ENCODE measurements around the gene CHST12.

The CHST12 gene

DNA sequence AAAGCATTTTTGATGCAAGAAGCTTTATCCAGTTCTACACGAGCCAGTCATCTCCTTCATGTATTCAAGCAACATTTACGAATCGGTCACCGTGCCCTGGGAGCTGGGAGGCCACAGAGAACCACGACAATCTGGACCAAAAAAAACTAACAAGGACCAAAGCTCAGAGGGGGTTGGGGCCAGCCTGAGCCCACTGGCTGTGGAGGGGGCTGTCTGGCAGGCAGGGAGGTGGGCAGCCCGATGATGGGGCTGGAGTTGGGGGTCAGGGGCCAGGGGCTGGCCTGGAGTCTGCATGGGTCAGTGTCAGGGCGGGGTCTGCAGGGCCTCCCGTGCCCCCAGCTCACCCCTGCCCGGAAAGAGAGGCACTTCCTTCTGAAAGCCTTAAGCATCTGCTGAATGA, 85.3 kb downstream of the CHST12 start:
- DNase-seq (ENCODE audit: low read depth in 1 of 2, low spot score in 1 of 2) = no peak
- H3K27ac ChIP-seq (replicated peaks) = no peak overlapping the region
- H3K27me3 ChIP-seq (ENCODE audit: insufficient read depth, poor library complexity, severe bottlenecking) = no peaks in the 10 kb centered on the region
- TF ChIP-seq POLR2AphosphoS5 (IDR thresholded peaks at IDR 0.05; ENCODE audit: low read depth) (no peak), GABPA (IDR thresholded peaks at IDR 0.05; ENCODE audit: low read depth) (no peak)
- TF ChIP-seq, protein P1, sequence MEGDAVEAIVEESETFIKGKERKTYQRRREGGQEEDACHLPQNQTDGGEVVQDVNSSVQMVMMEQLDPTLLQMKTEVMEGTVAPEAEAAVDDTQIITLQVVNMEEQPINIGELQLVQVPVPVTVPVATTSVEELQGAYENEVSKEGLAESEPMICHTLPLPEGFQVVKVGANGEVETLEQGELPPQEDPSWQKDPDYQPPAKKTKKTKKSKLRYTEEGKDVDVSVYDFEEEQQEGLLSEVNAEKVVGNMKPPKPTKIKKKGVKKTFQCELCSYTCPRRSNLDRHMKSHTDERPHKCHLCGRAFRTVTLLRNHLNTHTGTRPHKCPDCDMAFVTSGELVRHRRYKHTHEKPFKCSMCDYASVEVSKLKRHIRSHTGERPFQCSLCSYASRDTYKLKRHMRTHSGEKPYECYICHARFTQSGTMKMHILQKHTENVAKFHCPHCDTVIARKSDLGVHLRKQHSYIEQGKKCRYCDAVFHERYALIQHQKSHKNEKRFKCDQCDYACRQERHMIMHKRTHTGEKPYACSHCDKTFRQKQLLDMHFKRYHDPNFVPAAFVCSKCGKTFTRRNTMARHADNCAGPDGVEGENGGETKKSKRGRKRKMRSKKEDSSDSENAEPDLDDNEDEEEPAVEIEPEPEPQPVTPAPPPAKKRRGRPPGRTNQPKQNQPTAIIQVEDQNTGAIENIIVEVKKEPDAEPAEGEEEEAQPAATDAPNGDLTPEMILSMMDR (IDR thresholded peaks at IDR 0.05; ENCODE audit: insufficient read depth, low read length) = no peak
- H3K4me3 ChIP-seq (replicated peaks; ENCODE audit: insufficient read depth, low read length) = no peak overlapping the region

DNA sequence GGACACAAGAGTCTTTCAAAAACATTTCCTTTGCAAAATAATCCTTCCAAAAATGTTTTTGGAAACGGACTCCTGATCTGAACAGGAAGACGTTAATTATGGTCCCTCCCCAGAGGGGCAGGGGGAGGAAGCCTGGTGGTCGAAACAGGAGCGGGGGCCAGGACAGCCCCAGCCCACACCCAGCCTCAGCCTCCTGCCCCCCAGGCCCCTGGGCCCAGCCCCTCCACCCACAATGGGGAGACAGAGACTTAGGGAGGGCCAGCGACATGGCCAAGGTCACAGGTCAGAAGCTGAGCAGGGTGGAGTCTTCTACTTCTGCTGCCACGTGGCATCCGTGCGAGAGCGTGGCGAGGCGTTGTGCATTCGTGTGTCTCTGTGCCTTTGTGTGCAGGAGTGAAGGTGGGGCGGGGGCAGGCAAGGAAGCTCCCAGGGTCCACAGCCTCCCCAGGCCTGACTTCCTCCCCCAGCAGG, 86.8 kb downstream of the CHST12 start:
- no peak for DNase-seq (ENCODE audit: low read depth in 1 of 2, low spot score in 1 of 2)
- Histone ChIP-seq H3K4me3 (replicated peaks; ENCODE audit: insufficient read depth, low read length) (no peak overlapping the region), H3K27me3 (ENCODE audit: insufficient read depth, poor library complexity, severe bottlenecking) (no peaks in the 10 kb centered on the region), H3K27ac (replicated peaks) (no peak overlapping the region)
- TF ChIP-seq, protein P2, sequence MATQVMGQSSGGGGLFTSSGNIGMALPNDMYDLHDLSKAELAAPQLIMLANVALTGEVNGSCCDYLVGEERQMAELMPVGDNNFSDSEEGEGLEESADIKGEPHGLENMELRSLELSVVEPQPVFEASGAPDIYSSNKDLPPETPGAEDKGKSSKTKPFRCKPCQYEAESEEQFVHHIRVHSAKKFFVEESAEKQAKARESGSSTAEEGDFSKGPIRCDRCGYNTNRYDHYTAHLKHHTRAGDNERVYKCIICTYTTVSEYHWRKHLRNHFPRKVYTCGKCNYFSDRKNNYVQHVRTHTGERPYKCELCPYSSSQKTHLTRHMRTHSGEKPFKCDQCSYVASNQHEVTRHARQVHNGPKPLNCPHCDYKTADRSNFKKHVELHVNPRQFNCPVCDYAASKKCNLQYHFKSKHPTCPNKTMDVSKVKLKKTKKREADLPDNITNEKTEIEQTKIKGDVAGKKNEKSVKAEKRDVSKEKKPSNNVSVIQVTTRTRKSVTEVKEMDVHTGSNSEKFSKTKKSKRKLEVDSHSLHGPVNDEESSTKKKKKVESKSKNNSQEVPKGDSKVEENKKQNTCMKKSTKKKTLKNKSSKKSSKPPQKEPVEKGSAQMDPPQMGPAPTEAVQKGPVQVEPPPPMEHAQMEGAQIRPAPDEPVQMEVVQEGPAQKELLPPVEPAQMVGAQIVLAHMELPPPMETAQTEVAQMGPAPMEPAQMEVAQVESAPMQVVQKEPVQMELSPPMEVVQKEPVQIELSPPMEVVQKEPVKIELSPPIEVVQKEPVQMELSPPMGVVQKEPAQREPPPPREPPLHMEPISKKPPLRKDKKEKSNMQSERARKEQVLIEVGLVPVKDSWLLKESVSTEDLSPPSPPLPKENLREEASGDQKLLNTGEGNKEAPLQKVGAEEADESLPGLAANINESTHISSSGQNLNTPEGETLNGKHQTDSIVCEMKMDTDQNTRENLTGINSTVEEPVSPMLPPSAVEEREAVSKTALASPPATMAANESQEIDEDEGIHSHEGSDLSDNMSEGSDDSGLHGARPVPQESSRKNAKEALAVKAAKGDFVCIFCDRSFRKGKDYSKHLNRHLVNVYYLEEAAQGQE (IDR thresholded peaks at IDR 0.05; ENCODE audit: insufficient replicate concordance, low read depth) = no peak
- TF ChIP-seq, protein P1 (IDR thresholded peaks at IDR 0.05; ENCODE audit: insufficient read depth, low read length) = no peak
- TF ChIP-seq POLR2AphosphoS5 (IDR thresholded peaks at IDR 0.05; ENCODE audit: low read depth) = no peak
- no peak for TF ChIP-seq GABPA (IDR thresholded peaks at IDR 0.05; ENCODE audit: low read depth)
- TF ChIP-seq SPI1 (IDR thresholded peaks at IDR 0.05; ENCODE audit: borderline replicate concordance, low read depth) = no peak

DNA sequence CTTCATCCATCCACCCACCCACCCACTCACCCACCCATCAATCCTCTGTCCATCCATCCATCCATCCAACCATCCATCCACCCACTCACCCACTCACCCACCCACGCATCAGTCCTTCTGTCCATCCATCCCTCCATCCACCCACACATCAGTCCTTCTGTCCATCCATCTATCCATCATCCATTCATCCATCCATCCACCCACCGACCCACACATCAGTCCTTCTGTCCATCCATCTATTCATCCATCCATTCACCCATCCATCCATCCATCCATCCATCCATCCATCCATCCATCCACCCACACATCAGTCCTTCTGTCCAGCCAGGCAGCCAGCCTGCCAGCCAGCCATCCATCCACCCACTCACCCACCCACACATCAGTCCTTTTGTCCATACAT, 88.6 kb downstream of the CHST12 start:
- TF ChIP-seq SPI1 (IDR thresholded peaks at IDR 0.05; ENCODE audit: borderline replicate concordance, low read depth) = no peak
- no peak for DNase-seq (ENCODE audit: low read depth in 1 of 2, low spot score in 1 of 2)
- Histone ChIP-seq H3K4me3 (replicated peaks; ENCODE audit: insufficient read depth, low read length) (no peak overlapping the region), H3K27me3 (ENCODE audit: insufficient read depth, poor library complexity, severe bottlenecking) (no peaks in the 10 kb centered on the region), H3K27ac (replicated peaks) (no peak overlapping the region)

DNA sequence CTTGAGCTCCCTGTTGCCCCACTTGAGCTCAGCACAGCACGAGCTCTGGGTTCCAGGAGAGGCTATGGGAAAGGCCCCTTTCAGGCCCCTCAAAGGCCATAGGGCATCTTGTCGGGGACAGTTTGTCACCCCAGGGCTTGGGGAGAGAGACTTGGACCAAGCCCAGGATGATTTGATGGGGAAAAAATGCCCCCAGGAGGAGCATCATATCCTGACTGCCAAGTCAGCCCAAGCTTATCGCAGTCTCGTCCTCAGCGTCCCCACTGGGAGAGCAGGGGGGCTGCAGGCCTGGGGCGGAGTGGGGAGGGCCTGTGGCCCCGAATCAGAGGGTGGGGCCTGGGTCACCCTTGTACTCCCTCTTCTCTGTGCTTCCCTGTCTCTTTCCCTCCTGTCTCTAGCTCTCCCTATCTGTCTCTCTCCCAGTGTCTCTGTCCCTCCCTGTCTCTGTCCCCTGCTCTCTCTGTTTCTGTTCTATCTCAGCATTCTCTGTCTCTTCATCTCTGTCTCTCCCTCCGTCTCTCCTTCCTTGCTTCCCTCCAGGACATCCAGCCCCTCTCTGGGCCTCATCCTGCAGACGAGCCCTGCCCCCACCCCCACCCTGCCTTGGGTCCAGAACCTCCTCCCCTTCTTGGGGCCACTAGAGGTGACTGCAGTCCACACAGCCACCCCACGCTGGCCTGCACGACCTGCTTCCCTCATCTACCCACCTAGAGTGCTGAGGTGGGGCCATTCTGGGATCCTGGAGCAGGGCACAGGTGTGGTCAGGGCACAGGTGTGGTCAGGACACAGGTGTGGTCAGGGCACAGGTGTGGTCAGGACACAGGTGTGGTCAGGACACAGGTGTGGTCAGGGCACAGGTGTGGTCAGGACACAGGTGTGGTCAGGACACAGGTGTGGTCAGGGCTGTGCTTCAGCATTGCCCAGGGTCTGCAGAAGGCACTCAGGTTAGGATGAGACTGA, 90.1 kb downstream of the CHST12 start:
- Histone ChIP-seq H3K27ac (replicated peaks) (no peak overlapping the region), H3K27me3 (ENCODE audit: insufficient read depth, poor library complexity, severe bottlenecking) (peaks cover 7% of the 10 kb centered on the region), H3K4me3 (replicated peaks; ENCODE audit: insufficient read depth, low read length) (no peak overlapping the region)
- DNase-seq (ENCODE audit: low read depth in 1 of 2, low spot score in 1 of 2) = no peak
- TF ChIP-seq, protein P1 (IDR thresholded peaks at IDR 0.05; ENCODE audit: insufficient read depth, low read length) = no peak
- TF ChIP-seq SPI1 (IDR thresholded peaks at IDR 0.05; ENCODE audit: borderline replicate concordance, low read depth) = no peak
- TF ChIP-seq, protein P2 (IDR thresholded peaks at IDR 0.05; ENCODE audit: insufficient replicate concordance, low read depth) = no peak
- TF ChIP-seq GABPA (IDR thresholded peaks at IDR 0.05; ENCODE audit: low read depth) = no peak
- no peak for TF ChIP-seq POLR2AphosphoS5 (IDR thresholded peaks at IDR 0.05; ENCODE audit: low read depth)
